GM12878 (cell line): Measurements from ENCODE around the gene IL1R2. TPM values are rescaled to one million over a fixed set of nuclear protein-coding genes. Genes with fewer than 3 reads are reported as not detected.

Experiments used
- BRCA1 ChIP-seq: IDR thresholded peaks from 2 replicates; pipeline ENCODE4 v1.6.1; 2011; ENCODE audit warnings: low read depth, low read length, improper control_type of control experiment
- CREM ChIP-seq: IDR thresholded peaks from 2 replicates; pipeline ENCODE4 v1.6.1; 2014; ENCODE audit warnings: antibody characterized with exemption, low read depth
- EGR1 ChIP-seq, 2 experiments: IDR thresholded peaks; 1 replicate in 1 of 2; 2 replicates in 1 of 2; pipeline ENCODE4 v1.6.1; 2011 to 2012; ENCODE audit warnings: low read depth in 2 of 2, low read length in 2 of 2, borderline replicate concordance in 1 of 2, mild to moderate bottlenecking in 1 of 2, moderate library complexity in 1 of 2
- ETV6 ChIP-seq, 2 experiments: fragments of 450-650 bp in 1 of 2; IDR thresholded peaks in 1 of 2; conservative IDR thresholded peaks in 1 of 2; 2 replicates each; pipeline ENCODE4 v1.6.1; 2014; ENCODE audit warnings: antibody characterized with exemption in 1 of 2, borderline replicate concordance in 1 of 2, low read depth in 1 of 2, mild to moderate bottlenecking in 1 of 2, moderate library complexity in 1 of 2
- IKZF2 ChIP-seq, 2 experiments: fragments of 450-650 bp; IDR thresholded peaks; 2 replicates each; pipeline ENCODE4 v1.6.1; 2017; ENCODE audit warnings: mild to moderate bottlenecking in 2 of 2, moderate library complexity in 2 of 2
- JUND ChIP-seq: IDR thresholded peaks from 2 replicates; pipeline ENCODE4 v1.6.1; 2012; ENCODE audit warnings: low read depth, mild to moderate bottlenecking, low read length, improper control_type of control experiment, moderate library complexity
- MEF2B ChIP-seq: fragments of 450-650 bp; IDR thresholded peaks from 2 replicates; pipeline ENCODE4 v1.6.1; 2018; ENCODE audit warnings: mild to moderate bottlenecking, moderate library complexity; ENCODE audit not compliant: partially characterized antibody, poor library complexity, severe bottlenecking
- MTA2 ChIP-seq: fragments of 450-650 bp; IDR thresholded peaks from 2 replicates; pipeline ENCODE4 v1.6.1; 2016; ENCODE audit warnings: low read depth, mild to moderate bottlenecking, moderate library complexity
- MYC ChIP-seq: IDR thresholded peaks from 2 replicates; pipeline ENCODE4 v1.6.1; 2011; ENCODE audit warnings: mild to moderate bottlenecking, low read length, moderate library complexity, inconsistent platforms; ENCODE audit not compliant: insufficient read depth, insufficient replicate concordance, insufficient read length, severe bottlenecking
- NRF1 ChIP-seq: conservative IDR thresholded peaks from 2 replicates; pipeline ENCODE4 v1.6.1; 2011; ENCODE audit warnings: mild to moderate bottlenecking, low read depth, low read length, improper control_type of control experiment
- POLR2A ChIP-seq: IDR thresholded peaks from 2 replicates; pipeline ENCODE4 v1.6.1; 2011; ENCODE audit warnings: low read depth, mild to moderate bottlenecking, low read length
- POLR2AphosphoS5 ChIP-seq: IDR thresholded peaks from 2 replicates; pipeline ENCODE4 v1.6.1; 2011; ENCODE audit warnings: mild to moderate bottlenecking, low read length, inconsistent platforms
- POU2F2 ChIP-seq: IDR thresholded peaks from 3 replicates; pipeline ENCODE4 v1.6.1; 2011; ENCODE audit warnings: low read depth, mild to moderate bottlenecking, low read length, borderline replicate concordance
- SUPT20H ChIP-seq: IDR thresholded peaks from 2 replicates; pipeline ENCODE4 v1.6.1; 2011; ENCODE audit warnings: low read depth, mild to moderate bottlenecking, low read length, moderate library complexity, borderline replicate concordance; ENCODE audit not compliant: control insufficient read depth
- SUZ12 ChIP-seq: fragments of 200-600 bp; sonication (generic); IDR thresholded peaks from one replicate; pipeline ENCODE4 v1.6.1; 2018; ENCODE audit warnings: antibody characterized with exemption, mild to moderate bottlenecking; ENCODE audit not compliant: unreplicated experiment
- YBX1 ChIP-seq: fragments of 450-650 bp; IDR thresholded peaks from 2 replicates; pipeline ENCODE4 v1.6.1; 2016; ENCODE audit warnings: antibody characterized with exemption
- ZNF622 ChIP-seq: fragments of 450-650 bp; IDR thresholded peaks from 2 replicates; pipeline ENCODE4 v1.6.1; 2017; ENCODE audit warnings: mild to moderate bottlenecking, inconsistent platforms
- polyA plus RNA-seq, 11 experiments: library from polyadenylated mRNA; depleted of rRNA in 4 of 11; unstranded in 6 of 11; stranded (reverse) in 5 of 11; fragments of >200 nt; fragmentation: Nextera tagmentation in 4 of 11; fragmentation: Illumina TruSeq in 1 of 11; extraction: Ambion mirVana in 4 of 11; extraction: Trizol in 1 of 11; gene quantifications; 1 replicate in 1 of 11; 2 replicates in 10 of 11; pipeline versions ENCODE4 v1.2.1 to v1.2.3, GENCODE V29; 2011 to 2016; ENCODE audit warnings: inconsistent platforms in 2 of 11, missing spikeins in 2 of 11, low read depth in 1 of 11
- total RNA-seq, 4 experiments: library from RNA; depleted of rRNA in 3 of 4; stranded (reverse); fragments of >200 nt in 3 of 4; fragmentation: Illumina TruSeq in 1 of 4; extraction: Trizol in 1 of 4; gene quantifications; 2 replicates each; pipeline versions ENCODE4 v1.2.1 to v1.2.3, GENCODE V29; 2013 to 2021
- TF ChIP-seq, protein P1 (sequence below): fragments of 450-650 bp; IDR thresholded peaks from 2 replicates; pipeline ENCODE4 v1.6.1; 2017; ENCODE audit warnings: low read depth, mild to moderate bottlenecking, moderate library complexity
- TF ChIP-seq, protein P2 (sequence below): IDR thresholded peaks from 2 replicates; pipeline ENCODE4 v1.6.1; 2012; ENCODE audit warnings: low read depth, low read length, improper control_type of control experiment
- TF ChIP-seq, protein P3 (sequence below): IDR thresholded peaks from 2 replicates; pipeline ENCODE4 v1.6.1; 2011; ENCODE audit warnings: mild to moderate bottlenecking, low read depth, low read length, moderate library complexity; ENCODE audit not compliant: insufficient replicate concordance
- TF ChIP-seq, protein P4 (sequence below): IDR thresholded peaks from 2 replicates; pipeline ENCODE4 v1.6.1; 2011; ENCODE audit warnings: low read depth, mild to moderate bottlenecking, low read length, moderate library complexity, borderline replicate concordance; ENCODE audit errors: extremely low read depth

Gene IL1R2
- total and polyA plus RNA-seq, 10 of the 15 experiments (the other 5 are each of a cell fraction or from before 2014, with no cell fraction given), result 0.44 to 6.4 (median 0.62) TPM

DNA sequence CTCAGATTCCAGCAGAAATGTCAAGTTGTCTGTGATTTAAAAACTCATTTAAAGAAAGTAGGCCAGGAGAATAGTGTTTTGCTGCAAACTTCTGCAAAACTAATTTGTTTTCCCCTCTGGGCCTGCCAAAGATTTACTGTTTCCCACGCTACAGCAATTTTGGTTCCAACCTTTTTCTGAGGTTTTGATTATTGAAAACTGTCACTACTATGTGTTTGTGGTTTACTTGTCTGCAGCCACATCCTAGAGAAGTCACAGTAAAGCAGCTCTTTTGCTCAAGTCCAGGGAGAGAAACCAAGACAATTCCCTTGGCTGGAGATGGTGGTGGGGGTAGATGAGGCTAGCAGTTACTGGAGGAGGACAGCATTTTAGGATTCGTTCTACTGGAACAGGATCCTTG, 12.8 kb downstream of the IL1R2 start (continued):
- no peak for TF ChIP-seq POU2F2
- no peak for TF ChIP-seq SUPT20H
- no peak for TF ChIP-seq POLR2AphosphoS5
- TF ChIP-seq, protein P1, sequence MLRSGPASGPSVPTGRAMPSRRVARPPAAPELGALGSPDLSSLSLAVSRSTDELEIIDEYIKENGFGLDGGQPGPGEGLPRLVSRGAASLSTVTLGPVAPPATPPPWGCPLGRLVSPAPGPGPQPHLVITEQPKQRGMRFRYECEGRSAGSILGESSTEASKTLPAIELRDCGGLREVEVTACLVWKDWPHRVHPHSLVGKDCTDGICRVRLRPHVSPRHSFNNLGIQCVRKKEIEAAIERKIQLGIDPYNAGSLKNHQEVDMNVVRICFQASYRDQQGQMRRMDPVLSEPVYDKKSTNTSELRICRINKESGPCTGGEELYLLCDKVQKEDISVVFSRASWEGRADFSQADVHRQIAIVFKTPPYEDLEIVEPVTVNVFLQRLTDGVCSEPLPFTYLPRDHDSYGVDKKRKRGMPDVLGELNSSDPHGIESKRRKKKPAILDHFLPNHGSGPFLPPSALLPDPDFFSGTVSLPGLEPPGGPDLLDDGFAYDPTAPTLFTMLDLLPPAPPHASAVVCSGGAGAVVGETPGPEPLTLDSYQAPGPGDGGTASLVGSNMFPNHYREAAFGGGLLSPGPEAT, result peak; percentile 63
- no peak for TF ChIP-seq YBX1
- TF ChIP-seq, protein P2, sequence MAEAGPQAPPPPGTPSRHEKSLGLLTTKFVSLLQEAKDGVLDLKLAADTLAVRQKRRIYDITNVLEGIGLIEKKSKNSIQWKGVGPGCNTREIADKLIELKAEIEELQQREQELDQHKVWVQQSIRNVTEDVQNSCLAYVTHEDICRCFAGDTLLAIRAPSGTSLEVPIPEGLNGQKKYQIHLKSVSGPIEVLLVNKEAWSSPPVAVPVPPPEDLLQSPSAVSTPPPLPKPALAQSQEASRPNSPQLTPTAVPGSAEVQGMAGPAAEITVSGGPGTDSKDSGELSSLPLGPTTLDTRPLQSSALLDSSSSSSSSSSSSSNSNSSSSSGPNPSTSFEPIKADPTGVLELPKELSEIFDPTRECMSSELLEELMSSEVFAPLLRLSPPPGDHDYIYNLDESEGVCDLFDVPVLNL, result no peak
- TF ChIP-seq POLR2A, result no peak
- TF ChIP-seq, protein P3, sequence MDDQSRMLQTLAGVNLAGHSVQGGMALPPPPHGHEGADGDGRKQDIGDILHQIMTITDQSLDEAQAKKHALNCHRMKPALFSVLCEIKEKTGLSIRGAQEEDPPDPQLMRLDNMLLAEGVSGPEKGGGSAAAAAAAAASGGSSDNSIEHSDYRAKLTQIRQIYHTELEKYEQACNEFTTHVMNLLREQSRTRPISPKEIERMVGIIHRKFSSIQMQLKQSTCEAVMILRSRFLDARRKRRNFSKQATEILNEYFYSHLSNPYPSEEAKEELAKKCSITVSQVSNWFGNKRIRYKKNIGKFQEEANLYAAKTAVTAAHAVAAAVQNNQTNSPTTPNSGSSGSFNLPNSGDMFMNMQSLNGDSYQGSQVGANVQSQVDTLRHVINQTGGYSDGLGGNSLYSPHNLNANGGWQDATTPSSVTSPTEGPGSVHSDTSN, result no peak
- no peak for TF ChIP-seq SUZ12
- no peak for TF ChIP-seq CREM
- no peak for TF ChIP-seq ZNF622
- TF ChIP-seq, protein P4, sequence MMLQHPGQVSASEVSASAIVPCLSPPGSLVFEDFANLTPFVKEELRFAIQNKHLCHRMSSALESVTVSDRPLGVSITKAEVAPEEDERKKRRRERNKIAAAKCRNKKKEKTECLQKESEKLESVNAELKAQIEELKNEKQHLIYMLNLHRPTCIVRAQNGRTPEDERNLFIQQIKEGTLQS, result no peak
- no peak for TF ChIP-seq BRCA1
- no peak for TF ChIP-seq NRF1
- TF ChIP-seq MYC, result no peak
- TF ChIP-seq MEF2B, result peak; percentile 81
- peak; percentile 64 for TF ChIP-seq MTA2
- no peak for TF ChIP-seq ETV6 (conservative IDR thresholded peaks at IDR 0.05 in 1 of 2, IDR thresholded peaks at IDR 0.05 in 1 of 2; ENCODE audit: borderline replicate concordance in 1 of 2, low read depth in 1 of 2)
- TF ChIP-seq EGR1 (IDR thresholded peaks at IDR 0.05; ENCODE audit: borderline replicate concordance in 1 of 2, low read depth in 2 of 2, low read length in 2 of 2), result no peak
- 0 out of 2 replicates have a peak, but pooled peaks have one; percentile 12 for TF ChIP-seq JUND
- peak; percentile 83 for TF ChIP-seq IKZF2 (IDR thresholded peaks at IDR 0.05)
